Vagina (tissue), 2 donors: ENCODE results near the gene ZNF785.

Experiments
- POLR2A ChIP-seq, 2 donors: fragments of 450-650 bp; IDR thresholded peaks; one replicate each; pipeline ENCODE4 v1.6.1; 2017; ENCODE audit warnings: antibody characterized with exemption in 2 of 2, mild to moderate bottlenecking in 2 of 2, moderate library complexity in 2 of 2
- TF ChIP-seq, protein P1 (sequence below), 3 experiments: fragments of 450-650 bp in 2 of 3; fragments of 200-600 bp in 1 of 3; sonication (generic) in 1 of 3; IDR thresholded peaks; one replicate each; pipeline ENCODE4 v1.5.1; 2017 to 2019; ENCODE audit warnings: antibody characterized with exemption in 3 of 3, mild to moderate bottlenecking in 2 of 3, moderate library complexity in 2 of 3

DNA sequence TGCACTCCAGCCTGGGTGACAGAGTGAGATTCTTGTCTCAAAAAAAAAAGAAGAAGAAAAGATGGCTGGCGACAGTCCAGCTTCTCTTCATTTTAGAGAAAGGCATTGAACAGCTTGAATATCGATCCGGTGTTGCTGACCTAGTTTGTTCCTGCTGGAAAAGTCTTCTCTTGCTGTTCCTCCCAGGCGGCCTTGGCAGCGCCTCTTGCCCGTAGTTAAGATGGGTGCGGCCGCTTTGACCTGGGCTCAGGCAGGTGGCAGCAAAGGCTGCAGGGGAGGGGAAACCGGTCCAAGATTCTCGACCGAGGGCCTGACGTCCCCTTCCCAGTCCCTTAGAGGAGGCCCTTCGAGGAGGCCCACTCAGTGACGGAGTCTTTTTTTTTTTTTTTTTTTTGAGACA is 23.5 kb downstream of the ZNF785 start:
- TF ChIP-seq, protein P1, sequence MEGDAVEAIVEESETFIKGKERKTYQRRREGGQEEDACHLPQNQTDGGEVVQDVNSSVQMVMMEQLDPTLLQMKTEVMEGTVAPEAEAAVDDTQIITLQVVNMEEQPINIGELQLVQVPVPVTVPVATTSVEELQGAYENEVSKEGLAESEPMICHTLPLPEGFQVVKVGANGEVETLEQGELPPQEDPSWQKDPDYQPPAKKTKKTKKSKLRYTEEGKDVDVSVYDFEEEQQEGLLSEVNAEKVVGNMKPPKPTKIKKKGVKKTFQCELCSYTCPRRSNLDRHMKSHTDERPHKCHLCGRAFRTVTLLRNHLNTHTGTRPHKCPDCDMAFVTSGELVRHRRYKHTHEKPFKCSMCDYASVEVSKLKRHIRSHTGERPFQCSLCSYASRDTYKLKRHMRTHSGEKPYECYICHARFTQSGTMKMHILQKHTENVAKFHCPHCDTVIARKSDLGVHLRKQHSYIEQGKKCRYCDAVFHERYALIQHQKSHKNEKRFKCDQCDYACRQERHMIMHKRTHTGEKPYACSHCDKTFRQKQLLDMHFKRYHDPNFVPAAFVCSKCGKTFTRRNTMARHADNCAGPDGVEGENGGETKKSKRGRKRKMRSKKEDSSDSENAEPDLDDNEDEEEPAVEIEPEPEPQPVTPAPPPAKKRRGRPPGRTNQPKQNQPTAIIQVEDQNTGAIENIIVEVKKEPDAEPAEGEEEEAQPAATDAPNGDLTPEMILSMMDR (IDR thresholded peaks at IDR 0.05), result no peak
- TF ChIP-seq POLR2A (IDR thresholded peaks at IDR 0.05), result no peak
